Right ventricle myocardium inferior (tissue), 1 donor: ENCODE data around the gene RPSA. TPM values are rescaled to one million over a fixed set of nuclear protein-coding genes. Genes with fewer than 3 reads are reported as not detected.
"Not testable (repeated sequence)": the region's sequence is repeated elsewhere in the genome, so short reads cannot be mapped to it uniquely, and the experiment has no call there.

Experiments
- ATAC-seq: fragments of 200-7000 bp; cut with Tn5 transposase; one replicate; pipeline ENCODE4 v1.9.1; 2020; ENCODE audit warnings: mild to moderate bottlenecking, moderate library complexity
- DNase-seq: peaks from one replicate; pipeline ENCODE4 v3.0.0; 2021; ENCODE audit errors: missing footprints
- intact Hi-C: fragments of 100-400 bp; cut with DNase I; formaldehyde crosslinking; loops from one replicate; pipeline ENCODE4 v1.11.0; 2022
- total RNA-seq: library from RNA; stranded (reverse); fragmentation: NEBNext Ultra II Directional; extraction: Animal tissue kit (Norgen Biotek cat#: 25700); gene quantifications from one replicate; pipeline ENCODE4 v1.2.1, GENCODE V29; 2021
- donor health status: DM: no; HTN: yes; CAD: no; lungs with severe emphysema.

RPSA gene
- total RNA-seq, 1 donor from 2014 or later, result 472 TPM

GRCh38 chr3:39413691-39414420 lies 7.3 kb downstream of the RPSA start:
- DNase-seq (no peak), ATAC-seq (no peak)
- intact Hi-C loops, result no loop called here

- no peak for DNase-seq
- peak; percentile 70 for ATAC-seq
- intact Hi-C loops, result no loop called here
These were observed 7.9 kb downstream of the RPSA start for GRCh38 chr3:39414421-39414907.

- ATAC-seq, intact Hi-C loops, DNase-seq: not testable (repeated sequence)
These were observed 8.8 kb downstream of the RPSA start for GRCh38 chr3:39415302-39415701.

- intact Hi-C loops, result loop anchor here (2.0 kb wide), 1 partner anchor 83 kb away; no protein-coding TSS in a partner anchor
- no peak for ATAC-seq
These were observed 9.5 kb downstream of the RPSA start for GRCh38 chr3:39415983-39416382.

GRCh38 chr3:39416998-39417397 lies 10.5 kb downstream of the RPSA start:
- ATAC-seq, DNase-seq: not testable (repeated sequence)
- intact Hi-C loops, result loop anchor here (2.0 kb wide), 1 partner anchor 82 kb away; no protein-coding TSS in a partner anchor

More at GRCh38 chr3:39415983-39416382, 9.5 kb downstream of the RPSA start:
- DNase-seq, result no peak

GRCh38 chr3:39418556-39419225 lies 12.2 kb downstream of the RPSA start:
- ATAC-seq, DNase-seq, intact Hi-C loops: not testable (repeated sequence)

GRCh38 chr3:39419742-39420315 lies 13.3 kb downstream of the RPSA start:
- ATAC-seq, result no peak
- intact Hi-C loops, result no loop called here
- no peak for DNase-seq

GRCh38 chr3:39420543-39420942 lies 14.0 kb downstream of the RPSA start:
- intact Hi-C loops, result no loop called here
- no peak for DNase-seq
- ATAC-seq, result no peak

GRCh38 chr3:39423436-39423970 lies 17.0 kb downstream of the RPSA start:
- DNase-seq (no peak), ATAC-seq (no peak)
- intact Hi-C loops, result no loop called here

GRCh38 chr3:39426312-39426711 lies 19.8 kb downstream of the RPSA start:
- ATAC-seq, result no peak
- intact Hi-C loops, result no loop called here
- DNase-seq, result no peak

- intact Hi-C loops, result no loop called here
- DNase-seq (no peak), ATAC-seq (no peak)
These were observed 21.0 kb downstream of the RPSA start for GRCh38 chr3:39427506-39427905.

- ATAC-seq, result peak; percentile 15
- intact Hi-C loops, result no loop called here
- DNase-seq, result peak; percentile 68
These were observed 22.3 kb downstream of the RPSA start for GRCh38 chr3:39428745-39429201.

- no peak for DNase-seq
- ATAC-seq, result no peak
These were observed 22.9 kb downstream of the RPSA start for GRCh38 chr3:39429466-39429865.

GRCh38 chr3:39432342-39432741 lies 25.8 kb downstream of the RPSA start:
- ATAC-seq (no peak), DNase-seq (no peak)
- intact Hi-C loops, result no loop called here

More at GRCh38 chr3:39429466-39429865, 22.9 kb downstream of the RPSA start:
- intact Hi-C loops, result no loop called here

GRCh38 chr3:39433642-39434041 lies 27.1 kb downstream of the RPSA start:
- DNase-seq (no peak), ATAC-seq (no peak)
- intact Hi-C loops, result no loop called here

GRCh38 chr3:39434574-39434973 lies 28.1 kb downstream of the RPSA start:
- intact Hi-C loops, result no loop called here
- no peak for DNase-seq
- ATAC-seq, result no peak

GRCh38 chr3:39435006-39435748 lies 28.7 kb downstream of the RPSA start:
- no peak for ATAC-seq
- intact Hi-C loops, result no loop called here
- DNase-seq, result no peak

GRCh38 chr3:39438880-39439279 lies 32.4 kb downstream of the RPSA start:
- no peak for ATAC-seq
- intact Hi-C loops, result no loop called here
- DNase-seq, result no peak

GRCh38 chr3:39440316-39440715 lies 33.8 kb downstream of the RPSA start:
- intact Hi-C loops, result no loop called here
- no peak for DNase-seq
- ATAC-seq, result no peak
